Thyroid gland (tissue), 4 donors: ENCODE data around the gene SLC17A7. TPM values are rescaled to one million over a fixed set of nuclear protein-coding genes. Genes with fewer than 3 reads are reported as not detected.
"Not testable (repeated sequence)": the region's sequence is repeated elsewhere in the genome, so short reads cannot be mapped to it uniquely, and the experiment has no call there.

Source experiments
- DNase-seq, 2 donors: peaks; one replicate each; pipeline ENCODE4 v3.0.0-alpha.2; 2019
- H3K27ac ChIP-seq, 3 donors: fragments of 200-600 bp; sonication (generic); 1 replicate in 2 of 3; 2 replicates in 1 of 3; pipeline ENCODE4 v1.5.1; 2016 to 2019; ENCODE audit warnings: mild to moderate bottlenecking in 1 of 3, moderate library complexity in 1 of 3
- H3K27me3 ChIP-seq: fragments of 200-600 bp; sonication (generic); one replicate; pipeline ENCODE4 v1.5.1; 2019
- H3K36me3 ChIP-seq, 2 donors: fragments of 200-600 bp; sonication (generic); one replicate each; pipeline ENCODE4 v1.5.1; 2016 to 2019
- H3K4me1 ChIP-seq, 2 donors: fragments of 200-600 bp; sonication (generic); one replicate each; pipeline ENCODE4 v1.5.1; 2017 to 2019
- H3K4me3 ChIP-seq, 3 donors: fragments of 200-600 bp; sonication (generic); replicated peaks in 1 of 3; 1 replicate in 2 of 3; 2 replicates in 1 of 3; pipeline ENCODE4 v1.5.1; 2016; ENCODE audit warnings: mild to moderate bottlenecking in 1 of 3
- H3K9me3 ChIP-seq: fragments of 200-600 bp; sonication (generic); one replicate; pipeline ENCODE4 v1.5.1; 2017
- CTCF ChIP-seq, 6 experiments: fragments of 200-600 bp in 3 of 6; fragments of 450-650 bp in 3 of 6; sonication (generic) in 3 of 6; IDR thresholded peaks; one replicate each; pipeline ENCODE4 v1.5.1; 2016 to 2019; ENCODE audit warnings: antibody characterized with exemption in 6 of 6, mild to moderate bottlenecking in 2 of 6, inconsistent platforms in 1 of 6, moderate library complexity in 1 of 6
- POLR2A ChIP-seq, 2 donors: fragments of 450-650 bp; IDR thresholded peaks; one replicate each; pipeline ENCODE4 v1.6.1; 2017; ENCODE audit warnings: antibody characterized with exemption in 2 of 2, mild to moderate bottlenecking in 2 of 2, moderate library complexity in 1 of 2
- WGBS, 2 donors: methylation state at CpG; one replicate each; pipeline ENCODE4 v1.1.5; 2017; 5-methylcytosine and 5-hydroxymethylcytosine counted together
- intact Hi-C: fragments of 100-400 bp; cut with DNase I; formaldehyde crosslinking; loops from one replicate; pipeline ENCODE4 v1.15.1; 2023
- total RNA-seq, 4 donors: library from RNA; depleted of rRNA; stranded (reverse); fragments of >200 nt; gene quantifications; one replicate each; pipeline ENCODE4 v1.2.3, GENCODE V29; 2016

Gene SLC17A7
- total RNA-seq, 4 donors from 2014 or later, result 0.73 to 1.5 (median 1.3) TPM

GRCh38 chr19:49463960-49464740, 22.8 kb upstream of the SLC17A7 start:
- peaks cover 0 to 8% of the 10 kb centered on the region in 2 donors for H3K4me1 ChIP-seq
- no peak overlapping the region for H3K27ac ChIP-seq
- no peaks in the 10 kb centered on the region for H3K9me3 ChIP-seq
- H3K36me3 ChIP-seq, result peaks cover 0 to 14% of the 10 kb centered on the region in 2 donors
- 91 to 93% methylated on average over 30 to 38 of the region's 39 CpGs for WGBS, 2 donors
- H3K4me3 ChIP-seq, result no peak overlapping the region
- no peak for DNase-seq
- TF ChIP-seq POLR2A (IDR thresholded peaks at IDR 0.05) (no peak), CTCF (IDR thresholded peaks at IDR 0.05) (no peak)
- no peaks in the 10 kb centered on the region for H3K27me3 ChIP-seq
- intact Hi-C loops, result no loop called here

- TF ChIP-seq CTCF (IDR thresholded peaks at IDR 0.05) (no peak), POLR2A (IDR thresholded peaks at IDR 0.05) (no peak)
- 92 to 97% methylated on average over 10 to 12 of the region's 12 CpGs for WGBS, 2 donors
- peaks cover 0 to 14% of the 10 kb centered on the region in 2 donors for H3K36me3 ChIP-seq
- no peak overlapping the region for H3K27ac ChIP-seq
- intact Hi-C loops, result no loop called here
- no peak for DNase-seq
- H3K4me1 ChIP-seq, result no peaks in the 10 kb centered on the region
- H3K9me3 ChIP-seq, result no peaks in the 10 kb centered on the region
- no peak overlapping the region for H3K4me3 ChIP-seq
- H3K27me3 ChIP-seq, result no peaks in the 10 kb centered on the region
Observed at GRCh38 chr19:49462492-49462891, 21.2 kb upstream of the SLC17A7 start.

GRCh38 chr19:49461656-49462055, 20.3 kb upstream of the SLC17A7 start:
- Histone ChIP-seq H3K27me3 (no peaks in the 10 kb centered on the region), H3K4me3 (no peak overlapping the region), H3K36me3 (peaks cover 0 to 14% of the 10 kb centered on the region in 2 donors), H3K27ac (no peak overlapping the region), H3K9me3 (no peaks in the 10 kb centered on the region), H3K4me1 (no peaks in the 10 kb centered on the region)
- DNase-seq, result no peak
- 97% methylated on average over 23 to 26 of the region's 37 CpGs for WGBS, 2 donors
- intact Hi-C loops, result no loop called here
- TF ChIP-seq POLR2A (IDR thresholded peaks at IDR 0.05) (no peak), CTCF (IDR thresholded peaks at IDR 0.05) (no peak)

GRCh38 chr19:49461130-49461529, 19.8 kb upstream of the SLC17A7 start:
- no CpG with 5 or more reads among the region's 1 CpG for WGBS, 2 donors
- H3K4me1 ChIP-seq, intact Hi-C loops, H3K27me3 ChIP-seq, DNase-seq, H3K9me3 ChIP-seq, H3K27ac ChIP-seq, H3K4me3 ChIP-seq: not testable (repeated sequence)
- H3K36me3 ChIP-seq, result peaks cover 0 to 12% of the 10 kb centered on the region in 2 donors

- Histone ChIP-seq H3K4me3 (no peak overlapping the region), H3K4me1 (peaks cover 0 to 2% of the 10 kb centered on the region in 2 donors), H3K27ac (no peak overlapping the region), H3K36me3 (peaks cover 0 to 7% of the 10 kb centered on the region in 2 donors), H3K9me3 (no peaks in the 10 kb centered on the region), H3K27me3 (no peaks in the 10 kb centered on the region)
- intact Hi-C loops, result no loop called here
- WGBS, 2 donors, result 87 to 90% methylated on average over 7 to 12 of the region's 12 CpGs
- TF ChIP-seq POLR2A (IDR thresholded peaks at IDR 0.05), result no peak
- no peak for TF ChIP-seq CTCF (IDR thresholded peaks at IDR 0.05)
- DNase-seq, result no peak
Observed at GRCh38 chr19:49459388-49459787, 18.1 kb upstream of the SLC17A7 start.
